H1 (cell line): ENCODE results near the gene CORIN. TPM values are rescaled to one million over a fixed set of nuclear protein-coding genes. Genes with fewer than 3 reads are reported as not detected.

Experiments used
- CTCF ChIA-PET: fragments of 300-600 bp; sonication (Branson Sonifier 250); formaldehyde crosslinking; loops from one replicate; lab custom pipeline; 2021; ENCODE audit not compliant: partially characterized antibody; lab: Charles Lee
- POLR2A ChIA-PET: fragments of 300-600 bp; sonication (Branson Sonifier 250); formaldehyde crosslinking; loops from one replicate; lab custom pipeline; 2021; ENCODE audit warnings: inconsistent platforms; ENCODE audit not compliant: partially characterized antibody; lab: Charles Lee
- DNase-seq, 2 experiments: peaks; one replicate each; pipeline versions ENCODE4 v3.0.0 to v3.0.0-alpha.2; 2010 to 2022; ENCODE audit warnings: low spot score in 2 of 2, low read depth in 1 of 2, mixed read lengths in 1 of 2
- FAIRE-seq: peaks from 2 replicates; lab custom pipeline; 2011; peaks lifted over from hg19 to GRCh38; lab: Jason Lieb, UNC
- H2AFZ ChIP-seq: 2 replicates; pipeline ENCODE4 v1.8.1; 2012; ENCODE audit warnings: low read length, inconsistent platforms
- H2AK5ac ChIP-seq: 2 replicates; pipeline ENCODE4 v1.6.1; 2013; ENCODE audit warnings: low read depth, low read length
- H2BK120ac ChIP-seq: replicated peaks from 2 replicates; pipeline ENCODE3; 2013; ENCODE audit warnings: low read depth, low read length, inconsistent platforms
- H2BK12ac ChIP-seq: 2 replicates; pipeline ENCODE4 v1.6.1; 2013; ENCODE audit warnings: low read depth, low read length
- H2BK15ac ChIP-seq: 2 replicates; pipeline ENCODE4 v1.6.1; 2013; ENCODE audit warnings: low read length
- H2BK20ac ChIP-seq: 2 replicates; pipeline ENCODE4 v1.6.1; 2013; ENCODE audit warnings: low read length
- H2BK5ac ChIP-seq: 2 replicates; pipeline ENCODE4 v1.6.1; 2013; ENCODE audit warnings: low read depth, low read length
- H3K14ac ChIP-seq: 2 replicates; pipeline ENCODE4 v1.6.1; 2013; ENCODE audit warnings: inconsistent platforms; ENCODE audit not compliant: insufficient read length
- H3K18ac ChIP-seq: 2 replicates; pipeline ENCODE4 v1.6.1; 2013; ENCODE audit warnings: low read length; ENCODE audit errors: extremely low read depth
- H3K23ac ChIP-seq: 2 replicates; pipeline ENCODE4 v1.6.1; 2013; ENCODE audit warnings: inconsistent platforms; ENCODE audit not compliant: insufficient read length
- H3K23me2 ChIP-seq: 2 replicates; pipeline ENCODE4 v1.6.1; 2013; ENCODE audit warnings: low read depth, low read length
- H3K27ac ChIP-seq: 2 replicates; pipeline ENCODE4 v1.6.1; 2011; ENCODE audit warnings: low read depth, low read length, inconsistent platforms
- H3K27me3 ChIP-seq, 4 experiments: replicated peaks in 1 of 4; 1 replicate in 1 of 4; 2 replicates in 3 of 4; pipeline versions ENCODE4 v1.6.1 to v1.8.1; 2011 to 2013; ENCODE audit warnings: low read length in 3 of 4, mild to moderate bottlenecking in 3 of 4, inconsistent platforms in 2 of 4, mixed read lengths in 2 of 4, moderate library complexity in 1 of 4; ENCODE audit not compliant: control insufficient read depth in 3 of 4, insufficient read depth in 3 of 4; ENCODE audit errors: extremely low read depth in 1 of 4
- H3K36me3 ChIP-seq, 4 experiments: 2 replicates each; pipeline versions ENCODE4 v1.6.1 to v1.8.1; 2011 to 2013; ENCODE audit warnings: mild to moderate bottlenecking in 4 of 4, low read length in 3 of 4, moderate library complexity in 2 of 4, control low read depth in 1 of 4, inconsistent platforms in 1 of 4; ENCODE audit not compliant: insufficient read depth in 4 of 4, control insufficient read depth in 2 of 4
- H3K4ac ChIP-seq: replicated peaks from 2 replicates; pipeline ENCODE3; 2013; ENCODE audit warnings: low read length, low read depth, mixed read lengths, inconsistent platforms; ENCODE audit not compliant: insufficient read length
- H3K4me1 ChIP-seq, 4 experiments: replicated peaks in 1 of 4; 1 replicate in 1 of 4; 2 replicates in 3 of 4; pipeline versions ENCODE4 v1.6.1 to v1.8.1; 2011 to 2013; ENCODE audit warnings: low read length in 3 of 4, inconsistent platforms in 2 of 4, mixed read lengths in 1 of 4; ENCODE audit not compliant: insufficient read depth in 4 of 4, control insufficient read depth in 3 of 4
- H3K4me2 ChIP-seq, 2 experiments: 2 replicates each; pipeline versions ENCODE4 v1.6.1 to v1.8.1; 2011 to 2013; ENCODE audit warnings: low read depth in 2 of 2, low read length in 2 of 2, control low read depth in 1 of 2, inconsistent platforms in 1 of 2, mild to moderate bottlenecking in 1 of 2; ENCODE audit not compliant: insufficient read depth in 1 of 2
- H3K4me3 ChIP-seq, 4 experiments: fragments of 200-600, 300-600 bp in 1 of 4; sonication (generic), shearing (Covaris generic), sonication (Bioruptor Twin) in 1 of 4; 2 replicates each; pipeline versions ENCODE4 v1.5.1 to v1.8.1; 2011 to 2016; ENCODE audit warnings: low read length in 4 of 4, low read depth in 3 of 4, control low read depth in 2 of 4, inconsistent platforms in 2 of 4, mild to moderate bottlenecking in 2 of 4, mixed read lengths in 1 of 4, moderate library complexity in 1 of 4; ENCODE audit not compliant: insufficient read depth in 2 of 4; ENCODE audit errors: extremely low read depth in 1 of 4
- H3K56ac ChIP-seq: replicated peaks from 2 replicates; pipeline ENCODE3; 2013; ENCODE audit warnings: low read depth, mild to moderate bottlenecking, mixed read lengths, low read length, inconsistent platforms; ENCODE audit not compliant: insufficient read length
- H3K79me1 ChIP-seq: 2 replicates; pipeline ENCODE4 v1.6.1; 2013; ENCODE audit warnings: low read depth, low read length, control low read depth
- H3K79me2 ChIP-seq, 2 experiments: 2 replicates each; pipeline versions ENCODE4 v1.6.1 to v1.8.1; 2012 to 2013; ENCODE audit warnings: low read length in 2 of 2, mild to moderate bottlenecking in 2 of 2, inconsistent platforms in 1 of 2; ENCODE audit not compliant: insufficient read depth in 2 of 2, control insufficient read depth in 1 of 2
- H3K9ac ChIP-seq, 4 experiments: replicated peaks in 1 of 4; 1 replicate in 1 of 4; 2 replicates in 3 of 4; pipeline versions ENCODE4 v1.6.1 to v1.8.1; 2011 to 2013; ENCODE audit warnings: low read depth in 3 of 4, low read length in 3 of 4, control low read depth in 2 of 4, mild to moderate bottlenecking in 2 of 4, moderate library complexity in 2 of 4, inconsistent platforms in 1 of 4; ENCODE audit errors: extremely low read depth in 1 of 4
- H3K9me3 ChIP-seq, 2 experiments: 2 replicates each; pipeline versions ENCODE4 v1.6.1 to v1.8.1; 2012 to 2013; ENCODE audit warnings: mild to moderate bottlenecking in 2 of 2, moderate library complexity in 2 of 2, control low read depth in 1 of 2, inconsistent platforms in 1 of 2, low read depth in 1 of 2, low read length in 1 of 2, mixed read lengths in 1 of 2; ENCODE audit not compliant: insufficient read depth in 2 of 2
- H4K20me1 ChIP-seq, 2 experiments: replicated peaks in 1 of 2; 2 replicates each; pipeline versions ENCODE3 to v1.8.1; 2011 to 2013; ENCODE audit warnings: inconsistent platforms in 2 of 2, low read length in 2 of 2, mild to moderate bottlenecking in 1 of 2; ENCODE audit not compliant: insufficient read depth in 2 of 2, control insufficient read depth in 1 of 2
- H4K5ac ChIP-seq: 2 replicates; pipeline ENCODE4 v1.6.1; 2013; ENCODE audit warnings: low read length, low read depth, mixed read lengths, inconsistent platforms; ENCODE audit not compliant: insufficient read length
- H4K8ac ChIP-seq: 2 replicates; pipeline ENCODE4 v1.8.0; 2013; ENCODE audit warnings: mild to moderate bottlenecking, moderate library complexity, low read length, inconsistent platforms; ENCODE audit not compliant: insufficient read depth; ENCODE audit errors: extremely low read depth
- H4K91ac ChIP-seq: replicated peaks from 2 replicates; pipeline ENCODE3; 2013; ENCODE audit warnings: low read length, mixed read lengths, inconsistent platforms; ENCODE audit not compliant: insufficient read length
- BACH1 ChIP-seq: IDR thresholded peaks from 2 replicates; pipeline ENCODE4 v1.6.1; 2012; ENCODE audit warnings: low read length, improper control_type of control experiment
- GTF2F1 ChIP-seq: IDR thresholded peaks from 2 replicates; pipeline ENCODE4 v1.6.1; 2012; ENCODE audit warnings: low read depth, low read length, improper control_type of control experiment, borderline replicate concordance
- JUN ChIP-seq: IDR thresholded peaks from 2 replicates; pipeline ENCODE4 v1.6.1; 2011; ENCODE audit warnings: low read depth, mild to moderate bottlenecking, improper control_type of control experiment, low read length
- RBBP5 ChIP-seq: IDR thresholded peaks from 2 replicates; pipeline ENCODE4 v1.7.1; 2012; ENCODE audit warnings: low read depth, mild to moderate bottlenecking, inconsistent platforms, low read length, moderate library complexity, borderline replicate concordance
- SIRT6 ChIP-seq: IDR thresholded peaks from one replicate; pipeline ENCODE4 v1.7.1; 2012; ENCODE audit warnings: low read length, inconsistent platforms
- SIX5 ChIP-seq: IDR thresholded peaks from 2 replicates; pipeline ENCODE4 v1.6.1; 2011; ENCODE audit warnings: mild to moderate bottlenecking, low read depth, low read length
- SP2 ChIP-seq: IDR thresholded peaks from 2 replicates; pipeline ENCODE4 v1.6.1; 2012; ENCODE audit warnings: mild to moderate bottlenecking, low read length, inconsistent platforms
- SP4 ChIP-seq: IDR thresholded peaks from 2 replicates; pipeline ENCODE4 v1.6.1; 2012; ENCODE audit warnings: low read length, inconsistent platforms
- TBP ChIP-seq: IDR thresholded peaks from 2 replicates; pipeline ENCODE4 v1.6.1; 2011; ENCODE audit warnings: low read depth, low read length, improper control_type of control experiment
- WGBS, 2 experiments: shearing (Covaris generic) in 1 of 2; methylation state at CpG; one replicate each; pipeline versions ENCODE4 v1.1.6 to v1.1.7; 2013 to 2015; ENCODE audit warnings: low lambda C conversion rate in 2 of 2, mixed read lengths in 2 of 2, inconsistent platforms in 1 of 2, low coverage in 1 of 2, missing lambda C conversion rate in 1 of 2; ENCODE audit not compliant: insufficient replicate concordance in 2 of 2, insufficient coverage in 1 of 2, insufficient read length in 1 of 2; ENCODE audit errors: extremely low coverage in 1 of 2, missing lambda C conversion rate in 1 of 2; 5-methylcytosine and 5-hydroxymethylcytosine counted together
- polyA plus RNA-seq, 7 experiments: library from polyadenylated mRNA; depleted of rRNA in 3 of 7; stranded (reverse) in 5 of 7; unstranded in 2 of 7; fragments of >200 nt in 5 of 7; fragments of 200-250 nt in 2 of 7; gene quantifications; 1 replicate in 5 of 7; 2 replicates in 1 of 7; 4 replicates in 1 of 7; pipeline versions ENCODE4 v1.2.1 to v1.2.3, GENCODE V29; 2011 to 2013; ENCODE audit warnings: missing spikeins in 2 of 7, mixed read lengths in 2 of 7
- total RNA-seq: library from RNA; stranded (reverse); fragmentation: NEBNext Ultra II Directional; extraction: Animal tissue kit (Norgen Biotek cat#: 25700); gene quantifications from 2 replicates; pipeline ENCODE4 v1.2.1, GENCODE V29; 2021
- TF ChIP-seq, protein P1 (sequence below), 3 experiments: IDR thresholded peaks; 1 replicate in 2 of 3; 2 replicates in 1 of 3; pipeline versions ENCODE4 v1.5.1 to v1.6.1; 2011; ENCODE audit warnings: low read length in 3 of 3, mild to moderate bottlenecking in 3 of 3, inconsistent platforms in 2 of 3, low read depth in 1 of 3, moderate library complexity in 1 of 3; ENCODE audit not compliant: insufficient read depth in 1 of 3; ENCODE audit errors: control extremely low read depth in 1 of 3
- TF ChIP-seq, protein P2 (sequence below): IDR thresholded peaks from 2 replicates; pipeline ENCODE4 v1.6.1; 2012; ENCODE audit warnings: inconsistent platforms

CORIN gene
- total and polyA plus RNA-seq, 2 of the 8 experiments (the other 6 are each of a cell fraction or from before 2014, with no cell fraction given), result 0.09 to 0.32 TPM

DNA sequence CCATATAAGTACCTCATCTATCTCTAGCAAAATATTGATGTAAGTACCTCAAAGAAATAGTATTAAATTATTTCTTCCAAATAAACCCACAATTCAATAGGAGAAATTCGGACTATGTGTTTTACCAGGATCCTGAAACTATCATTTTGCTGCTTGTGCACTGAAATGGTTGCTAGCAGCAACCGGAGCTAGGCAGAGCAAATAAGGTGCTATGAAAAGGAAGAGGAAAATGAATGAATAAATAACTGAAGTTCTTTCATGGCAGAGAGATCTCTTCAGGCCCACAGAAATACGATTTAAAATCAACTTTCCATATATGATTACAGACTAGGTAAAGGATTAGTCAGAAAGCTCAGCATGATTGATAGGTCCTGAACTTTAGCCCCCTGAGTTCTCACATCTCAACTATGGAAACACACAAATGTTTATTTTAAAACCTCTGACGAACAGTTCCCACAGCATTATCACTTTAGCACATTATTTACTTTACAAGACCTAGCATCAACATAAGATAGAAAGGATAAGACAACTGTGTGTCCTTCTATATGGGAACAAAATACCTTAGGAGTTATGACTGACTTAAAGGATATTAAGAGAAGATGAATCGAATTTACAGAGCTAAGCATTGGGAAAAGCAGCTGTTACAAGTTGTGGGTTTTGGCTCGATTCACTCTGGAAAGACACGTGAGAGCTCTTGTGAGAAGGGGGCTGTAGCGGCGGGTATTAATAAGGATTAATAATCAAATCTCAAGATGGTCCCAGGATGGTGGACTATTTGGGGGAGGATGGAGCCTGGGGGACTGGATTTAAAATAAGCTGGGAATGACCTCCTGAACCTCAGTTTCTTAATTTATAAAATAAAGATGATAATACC lies 104.3 kb downstream of the CORIN start:
- H2BK15ac ChIP-seq, result no peak overlapping the region
- 92% methylated on average over 9 of the region's 9 CpGs; no CpG with 5 or more reads in 1 of the 2 experiments for WGBS, 2 experiments
- no peak for TF ChIP-seq GTF2F1
- TF ChIP-seq, protein P1, sequence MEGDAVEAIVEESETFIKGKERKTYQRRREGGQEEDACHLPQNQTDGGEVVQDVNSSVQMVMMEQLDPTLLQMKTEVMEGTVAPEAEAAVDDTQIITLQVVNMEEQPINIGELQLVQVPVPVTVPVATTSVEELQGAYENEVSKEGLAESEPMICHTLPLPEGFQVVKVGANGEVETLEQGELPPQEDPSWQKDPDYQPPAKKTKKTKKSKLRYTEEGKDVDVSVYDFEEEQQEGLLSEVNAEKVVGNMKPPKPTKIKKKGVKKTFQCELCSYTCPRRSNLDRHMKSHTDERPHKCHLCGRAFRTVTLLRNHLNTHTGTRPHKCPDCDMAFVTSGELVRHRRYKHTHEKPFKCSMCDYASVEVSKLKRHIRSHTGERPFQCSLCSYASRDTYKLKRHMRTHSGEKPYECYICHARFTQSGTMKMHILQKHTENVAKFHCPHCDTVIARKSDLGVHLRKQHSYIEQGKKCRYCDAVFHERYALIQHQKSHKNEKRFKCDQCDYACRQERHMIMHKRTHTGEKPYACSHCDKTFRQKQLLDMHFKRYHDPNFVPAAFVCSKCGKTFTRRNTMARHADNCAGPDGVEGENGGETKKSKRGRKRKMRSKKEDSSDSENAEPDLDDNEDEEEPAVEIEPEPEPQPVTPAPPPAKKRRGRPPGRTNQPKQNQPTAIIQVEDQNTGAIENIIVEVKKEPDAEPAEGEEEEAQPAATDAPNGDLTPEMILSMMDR (IDR thresholded peaks at IDR 0.05; ENCODE audit: control extremely low read depth in 1 of 3, insufficient read depth in 1 of 3, low read depth in 1 of 3, low read length in 3 of 3), result no peak
- TF ChIP-seq TBP, result no peak
- no peak for TF ChIP-seq BACH1
- TF ChIP-seq SIX5, result no peak
- TF ChIP-seq, protein P2, sequence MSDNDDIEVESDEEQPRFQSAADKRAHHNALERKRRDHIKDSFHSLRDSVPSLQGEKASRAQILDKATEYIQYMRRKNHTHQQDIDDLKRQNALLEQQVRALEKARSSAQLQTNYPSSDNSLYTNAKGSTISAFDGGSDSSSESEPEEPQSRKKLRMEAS, result no peak
- TF ChIP-seq RBBP5, result no peak
- TF ChIP-seq SP2, result no peak
- TF ChIP-seq SIRT6, result no peak
- no peak for TF ChIP-seq JUN
- no peak for TF ChIP-seq SP4

More for the DNA sequence above, 104.3 kb downstream of the CORIN start:
- no peaks in the 10 kb centered on the region for H3K23me2 ChIP-seq
- no peaks in the 10 kb centered on the region for H3K79me2 ChIP-seq
- no peak overlapping the region for H2AFZ ChIP-seq
- no peak overlapping the region for H2AK5ac ChIP-seq
- no peaks in the 10 kb centered on the region for H3K9me3 ChIP-seq
- H3K9ac ChIP-seq, result no peak overlapping the region
- H3K4me1 ChIP-seq, result no peaks in the 10 kb centered on the region
- H2BK120ac ChIP-seq, result no peak overlapping the region
- no peak overlapping the region for H2BK12ac ChIP-seq
- no peak overlapping the region for H4K5ac ChIP-seq
- DNase-seq (no peak), FAIRE-seq (no peak)
- no peak overlapping the region for H3K18ac ChIP-seq
- no peaks in the 10 kb centered on the region for H4K20me1 ChIP-seq
- no peak overlapping the region for H3K23ac ChIP-seq
- H3K79me1 ChIP-seq, result no peaks in the 10 kb centered on the region
- no peaks in the 10 kb centered on the region for H3K36me3 ChIP-seq
- POLR2A ChIA-PET, result no interaction called here
- H3K27ac ChIP-seq, result no peak overlapping the region
- H3K27me3 ChIP-seq, result no peaks in the 10 kb centered on the region
- no peak overlapping the region for H2BK5ac ChIP-seq
- CTCF ChIA-PET, result interaction anchor here (0.6 to 1.3 kb wide), 2 partner anchors 28 to 158 kb away, joined by 3 to 7 read pairs; no protein-coding TSS in a partner anchor
- no peak overlapping the region for H3K56ac ChIP-seq
- H3K14ac ChIP-seq, result no peak overlapping the region
- no peak overlapping the region for H3K4me3 ChIP-seq
- H3K4ac ChIP-seq, result no peak overlapping the region
- H4K91ac ChIP-seq, result no peak overlapping the region
- no peak overlapping the region for H3K4me2 ChIP-seq
- no peak overlapping the region for H2BK20ac ChIP-seq
- no peak overlapping the region for H4K8ac ChIP-seq
